H9 (cell line): ENCODE results near the gene ADAM11. TPM values are rescaled to one million over a fixed set of nuclear protein-coding genes. Genes with fewer than 3 reads are reported as not detected.

Experiments
- DNase-seq: peaks from one replicate; pipeline ENCODE4 v3.0.0-alpha.2; 2017
- H2AFZ ChIP-seq: one replicate; pipeline ENCODE4 v1.6.1; 2013; ENCODE audit warnings: mild to moderate bottlenecking, low read length, control low read depth, moderate library complexity
- H2AK5ac ChIP-seq: 2 replicates; pipeline ENCODE4 v1.6.1; 2013; ENCODE audit warnings: low read length, control low read depth, mixed read lengths; ENCODE audit not compliant: insufficient read length
- H2BK120ac ChIP-seq: one replicate; pipeline ENCODE4 v1.6.1; 2013; ENCODE audit warnings: low read depth, mild to moderate bottlenecking, low read length, control low read depth, inconsistent platforms; ENCODE audit not compliant: poor library complexity, severe bottlenecking
- H2BK12ac ChIP-seq: 2 replicates; pipeline ENCODE4 v1.6.1; 2013; ENCODE audit warnings: low read length, control low read depth, mixed read lengths, low read depth; ENCODE audit not compliant: insufficient read length
- H2BK15ac ChIP-seq: 2 replicates; pipeline ENCODE4 v1.6.1; 2013; ENCODE audit warnings: low read depth, low read length, control low read depth
- H2BK20ac ChIP-seq: one replicate; pipeline ENCODE4 v1.6.1; 2013; ENCODE audit warnings: low read depth, mild to moderate bottlenecking, low read length, control low read depth, inconsistent platforms; ENCODE audit not compliant: poor library complexity, severe bottlenecking
- H2BK5ac ChIP-seq: 2 replicates; pipeline ENCODE4 v1.6.1; 2013; ENCODE audit warnings: low read length, control low read depth, mixed read lengths; ENCODE audit not compliant: insufficient read length
- H3K14ac ChIP-seq: 2 replicates; pipeline ENCODE4 v1.6.1; 2013; ENCODE audit warnings: low read length, control low read depth; ENCODE audit not compliant: insufficient read depth
- H3K18ac ChIP-seq: 2 replicates; pipeline ENCODE4 v1.6.1; 2013; ENCODE audit warnings: low read depth, mild to moderate bottlenecking, mixed read lengths, low read length, control low read depth; ENCODE audit not compliant: insufficient read length
- H3K23ac ChIP-seq: 2 replicates; pipeline ENCODE4 v1.6.1; 2013; ENCODE audit warnings: low read length, control low read depth, mixed read lengths, low read depth; ENCODE audit not compliant: insufficient read length
- H3K23me2 ChIP-seq: 2 replicates; pipeline ENCODE4 v1.6.1; 2013; ENCODE audit warnings: low read depth, mild to moderate bottlenecking, mixed read lengths, low read length, control low read depth; ENCODE audit not compliant: insufficient read length, poor library complexity, severe bottlenecking
- H3K27ac ChIP-seq: 2 replicates; pipeline ENCODE4 v1.5.1; 2013; ENCODE audit warnings: low read length, control low read depth, mixed read lengths, low read depth; ENCODE audit not compliant: insufficient read length
- H3K27me3 ChIP-seq: 2 replicates; pipeline ENCODE4 v1.6.1; 2013; ENCODE audit warnings: low read length, control low read depth, inconsistent platforms; ENCODE audit not compliant: insufficient read depth
- H3K4ac ChIP-seq: 2 replicates; pipeline ENCODE4 v1.6.1; 2013; ENCODE audit warnings: low read depth, mild to moderate bottlenecking, control low read depth, inconsistent platforms, low read length, moderate library complexity
- H3K4me1 ChIP-seq: 2 replicates; pipeline ENCODE4 v1.6.1; 2013; ENCODE audit warnings: low read length, control low read depth, inconsistent platforms; ENCODE audit not compliant: insufficient read depth
- H3K4me2 ChIP-seq: 2 replicates; pipeline ENCODE4 v1.6.1; 2013; ENCODE audit warnings: low read length, control low read depth, mixed read lengths; ENCODE audit not compliant: insufficient read length, insufficient read depth
- H3K56ac ChIP-seq: 2 replicates; pipeline ENCODE4 v1.6.1; 2013; ENCODE audit warnings: low read depth, mild to moderate bottlenecking, mixed read lengths, low read length, control low read depth; ENCODE audit not compliant: insufficient read length
- H3K79me1 ChIP-seq: 2 replicates; pipeline ENCODE4 v1.6.1; 2013; ENCODE audit warnings: low read depth, mild to moderate bottlenecking, moderate library complexity, low read length, control low read depth, inconsistent platforms; ENCODE audit not compliant: insufficient read depth, poor library complexity, severe bottlenecking
- H3K79me2 ChIP-seq: 2 replicates; pipeline ENCODE4 v1.6.1; 2013; ENCODE audit warnings: low read length, control low read depth, inconsistent platforms; ENCODE audit not compliant: insufficient read depth
- H3K9ac ChIP-seq: 2 replicates; pipeline ENCODE4 v1.6.1; 2013; ENCODE audit warnings: low read length, control low read depth, mixed read lengths; ENCODE audit not compliant: insufficient read length; ENCODE audit errors: extremely low read depth
- H3K9me3 ChIP-seq: one replicate; pipeline ENCODE4 v1.6.1; 2013; ENCODE audit warnings: low read depth, low read length, inconsistent platforms; ENCODE audit not compliant: control insufficient read depth
- H3T11ph ChIP-seq: one replicate; pipeline ENCODE4 v1.6.1; 2013; ENCODE audit warnings: mild to moderate bottlenecking, low read length, control low read depth, inconsistent platforms
- H4K20me1 ChIP-seq: one replicate; pipeline ENCODE4 v1.6.1; 2013; ENCODE audit not compliant: control insufficient read depth, insufficient read length, insufficient read depth
- H4K5ac ChIP-seq: 2 replicates; pipeline ENCODE4 v1.6.1; 2013; ENCODE audit warnings: low read depth, mild to moderate bottlenecking, mixed read lengths, low read length, control low read depth; ENCODE audit not compliant: insufficient read length
- H4K8ac ChIP-seq: replicated peaks from 2 replicates; pipeline ENCODE4 v1.6.1; 2013; ENCODE audit warnings: low read length, control low read depth, mixed read lengths, low read depth; ENCODE audit not compliant: insufficient read length
- H4K91ac ChIP-seq: 2 replicates; pipeline ENCODE4 v1.6.1; 2013; ENCODE audit warnings: low read depth, mild to moderate bottlenecking, moderate library complexity, mixed read lengths, low read length, control low read depth; ENCODE audit not compliant: insufficient read length
- H3K27ac Mint-ChIP-seq, 3 experiments: 2 replicates in 2 of 3; 3 replicates in 1 of 3; pipeline ENCODE4 v1.8.0; 2020 to 2021; ENCODE audit warnings: mixed read lengths in 3 of 3, mild to moderate bottlenecking in 1 of 3, moderate library complexity in 1 of 3
- H3K27me3 Mint-ChIP-seq: 2 replicates; pipeline ENCODE4 v1.8.0; 2021; ENCODE audit warnings: low read depth, mild to moderate bottlenecking, moderate library complexity, mixed read lengths
- H3K36me3 Mint-ChIP-seq, 3 experiments: 2 replicates in 2 of 3; 3 replicates in 1 of 3; pipeline ENCODE4 v1.8.0; 2020 to 2021; ENCODE audit warnings: low read depth in 3 of 3, mixed read lengths in 3 of 3; ENCODE audit not compliant: insufficient read depth in 1 of 3
- H3K4me1 Mint-ChIP-seq, 2 experiments: 2 replicates each; pipeline ENCODE4 v1.8.0; 2020; ENCODE audit warnings: mixed read lengths in 2 of 2
- H3K4me3 Mint-ChIP-seq, 2 experiments: 2 replicates in 1 of 2; 3 replicates in 1 of 2; pipeline ENCODE4 v1.8.0; 2020 to 2021; ENCODE audit warnings: mild to moderate bottlenecking in 2 of 2, mixed read lengths in 2 of 2, moderate library complexity in 1 of 2
- H3K9me3 Mint-ChIP-seq, 2 experiments: 2 replicates in 1 of 2; 3 replicates in 1 of 2; pipeline ENCODE4 v1.8.0; 2020; ENCODE audit warnings: mild to moderate bottlenecking in 2 of 2, mixed read lengths in 2 of 2, moderate library complexity in 1 of 2
- CTCF ChIP-seq: fragments of 200-600 bp; sonication (generic); conservative IDR thresholded peaks from 3 replicates; pipeline ENCODE4 v1.8.0; 2021; ENCODE audit warnings: antibody characterized with exemption, mild to moderate bottlenecking
- WGBS: extraction: QIAGEN DNeasy Blood & Tissue Kit; methylation state at CpG from one replicate; pipeline ENCODE4 v1.1.7; 2013; ENCODE audit warnings: missing lambda C conversion rate, low lambda C conversion rate, mixed read lengths; ENCODE audit not compliant: insufficient read length; ENCODE audit errors: extremely low coverage; 5-methylcytosine and 5-hydroxymethylcytosine counted together
- long read RNA-seq: library from polyadenylated mRNA; unstranded; transcript quantifications from one replicate; pipeline ENCODE4 v2.0.0, GENCODE V29; 2020
- total RNA-seq: library from RNA; stranded (reverse); gene quantifications from 2 replicates; pipeline ENCODE4 v1.2.1, GENCODE V29; 2021

Gene ADAM11
- 2.7 and 4.6 TPM in 2 replicates for total RNA-seq
- long read RNA-seq, partial matches to known transcripts, result 3 of 8 reads
- long read RNA-seq, other reads (novel, unspliced or antisense), result 4 of 8 reads

DNA sequence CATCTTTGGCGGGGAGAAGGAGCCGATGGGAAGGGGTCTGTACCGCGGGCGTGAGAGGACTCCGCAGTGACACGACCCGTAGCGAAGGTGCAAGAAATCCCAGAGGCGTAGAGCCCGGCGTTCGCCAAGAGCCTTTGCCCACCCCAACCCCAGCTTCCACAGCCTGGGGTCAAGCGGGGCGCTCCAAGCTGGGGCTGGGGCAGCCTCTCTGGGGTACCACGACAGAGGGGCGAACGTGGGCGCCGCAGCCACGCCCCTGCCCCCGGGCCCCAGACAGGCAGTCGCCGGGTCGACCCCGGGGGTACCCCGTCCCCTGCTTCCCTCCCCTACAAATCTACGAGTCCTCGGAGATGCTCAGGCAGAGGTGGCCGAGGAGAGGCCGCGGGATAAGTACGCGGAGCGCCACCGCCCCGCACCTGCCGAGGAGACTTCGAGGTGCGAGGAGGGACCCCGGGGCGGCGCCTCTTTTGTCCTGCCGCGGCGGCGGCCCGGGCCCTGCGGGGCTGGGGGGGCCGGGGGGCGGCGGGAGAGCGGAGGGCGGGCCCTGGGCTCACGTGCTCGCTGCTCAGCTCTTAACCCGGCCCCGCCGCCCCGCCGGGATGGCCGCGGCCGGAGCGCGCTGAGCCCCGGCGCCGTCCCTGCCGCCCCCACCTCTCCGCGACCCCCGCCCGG is at the start of gene ADAM11:
Gene ADAM11 (plus strand): TSS at position 575 of the 672 bp plus-strand sequence. CDS start 212 bp downstream, outside the sequence.
- no peak within 1 kb of the TSS for H3K18ac ChIP-seq
- H3K27me3 Mint-ChIP-seq, result peaks cover 87% of the 10 kb centered on the region
- no peak within 1 kb of the TSS for H2BK120ac ChIP-seq
- H4K5ac ChIP-seq, result no peak within 1 kb of the TSS
- no peak within 1 kb of the TSS; the same call in 1 of the 2 replicates for H3K14ac ChIP-seq
- peak; percentile 66 for DNase-seq
- no peaks in the 10 kb centered on the region for H3K79me1 ChIP-seq
- WGBS, result no CpG with 5 or more reads among the region's 74 CpGs
- no peaks in the 10 kb centered on the region for H3K79me2 ChIP-seq
- no peak within 1 kb of the TSS for H2BK12ac ChIP-seq
- no peaks in the 10 kb centered on the region for H4K20me1 ChIP-seq
- H3K36me3 Mint-ChIP-seq, result no peaks in the 10 kb centered on the region
- H3K4me1 Mint-ChIP-seq, result peaks cover 2 to 10% of the 10 kb centered on the region in 2 experiments; a peak in 1 of 4 replicates
- no peak within 1 kb of the TSS for H2BK5ac ChIP-seq
- no peak within 1 kb of the TSS for H3K23ac ChIP-seq
- H3K27ac Mint-ChIP-seq, result no peak within 1 kb of the TSS
- no peak within 1 kb of the TSS for H4K8ac ChIP-seq
- no peak within 1 kb of the TSS for H3K56ac ChIP-seq
- H3K4me3 Mint-ChIP-seq, result peak within 1 kb of the TSS; percentile 51 to 76
- no peaks in the 10 kb centered on the region for H3K4me1 ChIP-seq
- H4K91ac ChIP-seq, result no peak within 1 kb of the TSS
- H2AK5ac ChIP-seq, result no peak within 1 kb of the TSS
- no peak within 1 kb of the TSS for H2BK20ac ChIP-seq
- H3T11ph ChIP-seq, result no peak within 1 kb of the TSS
- H3K9ac ChIP-seq, result no peak within 1 kb of the TSS
- H3K27ac ChIP-seq, result no peak within 1 kb of the TSS
- no peak within 1 kb of the TSS for H2AFZ ChIP-seq
- no peak within 1 kb of the TSS for H3K4ac ChIP-seq
- H3K23me2 ChIP-seq, result peaks cover 7% of the 10 kb centered on the region
- H3K9me3 ChIP-seq, result no peaks in the 10 kb centered on the region
- no peaks in the 10 kb centered on the region; a peak in 1 of 5 replicates for H3K9me3 Mint-ChIP-seq
- peak within 1 kb of the TSS; percentile 33 for H3K4me2 ChIP-seq
- TF ChIP-seq CTCF, result no peak
- no peak within 1 kb of the TSS for H2BK15ac ChIP-seq
- peaks cover 19% of the 10 kb centered on the region for H3K27me3 ChIP-seq
